Lung (tissue), 12 donors: ENCODE data around the gene SHISA6. TPM values are rescaled to one million over a fixed set of nuclear protein-coding genes. Genes with fewer than 3 reads are reported as not detected.

Experiments used
- ATAC-seq: fragments of 200-7000 bp; cut with Tn5 transposase; one replicate; pipeline ENCODE4 v1.9.1; 2020; ENCODE audit warnings: moderate number of reproducible peaks; ENCODE audit not compliant: insufficient read depth, low FRiP score
- DNase-seq, 3 donors: peaks; one replicate each; pipeline ENCODE4 v3.0.0-alpha.2; 2013 to 2017
- H3K27ac ChIP-seq, 2 donors: one replicate each; pipeline ENCODE4 v1.5.1; 2013; ENCODE audit warnings: mild to moderate bottlenecking in 2 of 2, moderate library complexity in 2 of 2, control low read depth in 1 of 2, inconsistent platforms in 1 of 2, low read depth in 1 of 2, low read length in 1 of 2
- H3K27me3 ChIP-seq, 3 donors: one replicate each; pipeline ENCODE4 v1.5.1; 2013; ENCODE audit warnings: low read length in 2 of 3; ENCODE audit not compliant: control insufficient read depth in 3 of 3, insufficient read depth in 3 of 3
- H3K36me3 ChIP-seq, 4 donors: one replicate each; pipeline ENCODE4 v1.5.1; 2013; ENCODE audit warnings: low read length in 4 of 4, mild to moderate bottlenecking in 1 of 4, moderate library complexity in 1 of 4; ENCODE audit not compliant: control insufficient read depth in 4 of 4, insufficient read depth in 4 of 4
- H3K4me1 ChIP-seq, 5 donors: one replicate each; pipeline ENCODE4 v1.5.1; 2013; ENCODE audit warnings: low read length in 5 of 5, mild to moderate bottlenecking in 2 of 5, moderate library complexity in 1 of 5; ENCODE audit not compliant: control insufficient read depth in 5 of 5, insufficient read depth in 5 of 5
- H3K4me3 ChIP-seq: one replicate; pipeline ENCODE4 v1.5.1; 2013; ENCODE audit warnings: mild to moderate bottlenecking, control low read depth, moderate library complexity
- H3K9ac ChIP-seq, 2 donors: one replicate each; pipeline ENCODE4 v1.5.1; 2013; ENCODE audit warnings: low read length in 2 of 2, control low read depth in 1 of 2; ENCODE audit not compliant: insufficient read depth in 1 of 2
- H3K9me3 ChIP-seq, 4 donors: one replicate each; pipeline ENCODE4 v1.5.1; 2013; ENCODE audit warnings: low read length in 3 of 4, mild to moderate bottlenecking in 1 of 4, moderate library complexity in 1 of 4; ENCODE audit not compliant: control insufficient read depth in 4 of 4, insufficient read depth in 3 of 4
- CTCF ChIP-seq: IDR thresholded peaks from 2 replicates; pipeline ENCODE4 v1.5.1; 2012; ENCODE audit warnings: mild to moderate bottlenecking; ENCODE audit errors: control extremely low read depth, extremely low read depth
- WGBS, 2 donors: extraction: QIAGEN DNeasy Blood & Tissue Kit; methylation state at CpG; one replicate each; pipeline ENCODE4 v1.1.7; 2013; 5-methylcytosine and 5-hydroxymethylcytosine counted together
- polyA plus RNA-seq, 2 donors: library from polyadenylated mRNA; stranded (reverse); fragments of 200-250 nt; gene quantifications; one replicate each; pipeline ENCODE4 v1.2.1, GENCODE V29; 2013
- total RNA-seq, 2 donors: library from RNA; depleted of rRNA in 1 of 2; stranded (reverse); fragments of >200 nt in 1 of 2; gene quantifications; one replicate each; pipeline ENCODE4 v1.2.1, GENCODE V29; 2014 to 2021
- donor health status: control.
- donor health status: control.
- donor health status: Bipolar disorder and iron deficiency.
- donor health status: healthy.
- donor health status: DM: yes; HTN: yes; CAD: no.

SHISA6 gene
- total and polyA plus RNA-seq, 4 donors = 0.03 to 0.34 (median 0.11) TPM

DNA sequence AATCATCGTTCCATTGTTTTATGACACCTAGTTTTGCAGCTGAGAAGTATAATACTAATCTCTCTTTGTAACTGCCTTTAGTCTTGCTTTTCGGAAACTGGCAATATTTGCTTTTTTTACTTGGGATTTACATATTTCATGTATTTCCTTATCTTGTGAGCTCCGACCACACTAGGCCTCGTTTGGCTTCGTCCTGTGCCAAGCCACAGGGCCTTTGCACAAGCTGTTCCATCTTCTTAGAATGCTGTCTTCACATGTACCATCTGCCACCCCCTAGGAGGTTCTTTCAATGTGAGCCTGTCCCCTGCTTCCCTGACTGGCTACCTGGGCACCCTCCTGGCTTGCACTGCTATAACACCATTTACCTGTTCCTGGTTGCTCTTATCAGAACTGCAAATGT is 77.2 kb downstream of the SHISA6 start:
- Histone ChIP-seq H3K4me3 (no peak overlapping the region), H3K27me3 (no peaks in the 10 kb centered on the region), H3K36me3 (no peaks in the 10 kb centered on the region), H3K9ac (no peak overlapping the region), H3K9me3 (peaks cover 0 to 3% (median 0%) of the 10 kb centered on the region in 4 donors), H3K4me1 (no peaks in the 10 kb centered on the region), H3K27ac (no peak overlapping the region)
- WGBS, 2 donors = 89 to 96% methylated on average over 5 of the region's 5 CpGs
- ATAC-seq = no peak
- no peak for DNase-seq
- no peak for TF ChIP-seq CTCF

DNA sequence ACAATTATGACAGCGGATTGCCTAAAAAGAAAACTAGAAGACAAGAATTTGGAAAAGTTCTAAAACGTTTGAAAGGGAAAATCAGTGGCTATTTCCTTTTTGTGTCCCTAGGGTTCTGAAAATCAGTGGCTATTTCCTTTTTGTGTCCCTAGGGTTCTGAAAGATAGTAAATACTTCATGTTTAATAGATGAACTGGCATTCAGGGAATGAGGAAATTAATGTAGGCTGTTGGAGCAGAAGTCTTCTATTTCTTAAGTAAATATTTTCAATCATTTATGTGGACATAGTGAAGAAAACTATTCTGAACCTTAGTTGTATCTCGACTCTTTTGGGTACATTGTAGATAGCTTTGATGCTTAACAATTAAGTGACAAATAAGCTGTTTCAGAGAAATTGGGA is 78.9 kb downstream of the SHISA6 start:
- no peak overlapping the region for H3K4me3 ChIP-seq
- H3K36me3 ChIP-seq = no peaks in the 10 kb centered on the region
- ATAC-seq = no peak
- DNase-seq = no peak
- H3K9ac ChIP-seq = no peak overlapping the region
- H3K4me1 ChIP-seq = no peaks in the 10 kb centered on the region
- no peaks in the 10 kb centered on the region for H3K27me3 ChIP-seq
- H3K27ac ChIP-seq = no peak overlapping the region
- peaks cover 0 to 3% (median 0%) of the 10 kb centered on the region in 4 donors for H3K9me3 ChIP-seq
- 34 to 61% methylated on average over 3 of the region's 3 CpGs for WGBS, 2 donors
- TF ChIP-seq CTCF = no peak

DNA sequence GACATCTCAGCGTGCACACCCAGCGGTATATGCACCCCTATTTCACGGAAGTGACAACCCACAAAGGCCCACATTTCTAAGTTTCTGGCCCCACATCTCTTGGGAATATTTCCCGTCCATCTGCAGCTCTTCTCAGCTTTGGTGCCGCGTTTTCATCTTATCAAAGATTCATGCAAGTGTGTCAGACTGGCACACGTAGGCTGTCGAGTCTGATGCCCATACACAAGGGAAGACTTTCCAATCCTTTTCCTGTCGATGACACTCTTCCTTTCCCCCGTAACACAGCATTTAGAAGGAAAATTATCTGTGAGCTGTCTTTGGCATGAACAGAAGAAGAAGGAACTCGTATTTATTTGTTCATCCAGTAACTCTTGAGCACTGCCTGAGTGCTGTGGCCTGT is 83.0 kb downstream of the SHISA6 start:
- Histone ChIP-seq H3K27me3 (no peaks in the 10 kb centered on the region), H3K9me3 (peaks cover 0 to 3% (median 0%) of the 10 kb centered on the region in 4 donors), H3K27ac (no peak overlapping the region), H3K9ac (no peak overlapping the region), H3K4me1 (peaks cover 0 to 3% (median 0%) of the 10 kb centered on the region in 5 donors), H3K36me3 (no peaks in the 10 kb centered on the region), H3K4me3 (no peak overlapping the region)
- ATAC-seq (no peak), DNase-seq (no peak)
- 86% methylated on average over 11 of the region's 11 CpGs for WGBS, 2 donors
- TF ChIP-seq CTCF = no peak

GRCh38 chr17:11324846-11325420 is 83.9 kb downstream of the SHISA6 start:
- Histone ChIP-seq H3K36me3 (no peaks in the 10 kb centered on the region), H3K9me3 (peaks cover 0 to 3% (median 0%) of the 10 kb centered on the region in 4 donors), H3K9ac (no peak overlapping the region), H3K27me3 (no peaks in the 10 kb centered on the region), H3K4me1 (peaks cover 0 to 3% (median 0%) of the 10 kb centered on the region in 5 donors), H3K4me3 (no peak overlapping the region), H3K27ac (no peak overlapping the region)
- ATAC-seq = no peak
- 92 to 95% methylated on average over 10 of the region's 10 CpGs for WGBS, 2 donors
- no peak for DNase-seq
- no peak for TF ChIP-seq CTCF
